ENCODE data around the gene CYGB.

DNA sequence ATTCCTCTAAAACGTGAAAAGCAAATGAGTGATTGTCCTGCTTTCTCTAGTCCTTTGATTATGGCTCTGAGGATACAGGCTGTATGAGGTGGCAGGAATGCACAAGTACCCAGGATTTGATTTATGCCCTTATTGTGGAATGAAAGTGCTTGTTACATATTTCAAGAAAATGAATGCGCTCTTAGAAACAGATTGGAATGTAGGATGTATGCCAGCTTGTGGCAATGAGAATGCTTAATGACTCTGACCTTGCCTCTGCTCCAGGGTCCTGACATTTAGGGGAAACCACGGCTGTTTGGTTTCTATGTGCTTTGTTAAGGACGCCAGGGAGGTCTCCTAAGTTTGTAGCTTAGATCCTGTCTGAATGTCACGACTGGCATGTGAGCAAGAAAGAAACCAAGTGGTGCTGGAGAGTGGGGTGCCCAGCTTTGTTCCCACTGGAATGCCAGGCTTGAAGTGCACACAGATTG lies 24.3 kb upstream of the CYGB start:
- TF ChIP-seq POLR2AphosphoS5 (IDR thresholded peaks at IDR 0.05; ENCODE audit: insufficient read depth in 1 of 2, low read depth in 1 of 2), result no peak
- no peak for TF ChIP-seq POLR2A (IDR thresholded peaks at IDR 0.05)
- TF ChIP-seq, protein P1, sequence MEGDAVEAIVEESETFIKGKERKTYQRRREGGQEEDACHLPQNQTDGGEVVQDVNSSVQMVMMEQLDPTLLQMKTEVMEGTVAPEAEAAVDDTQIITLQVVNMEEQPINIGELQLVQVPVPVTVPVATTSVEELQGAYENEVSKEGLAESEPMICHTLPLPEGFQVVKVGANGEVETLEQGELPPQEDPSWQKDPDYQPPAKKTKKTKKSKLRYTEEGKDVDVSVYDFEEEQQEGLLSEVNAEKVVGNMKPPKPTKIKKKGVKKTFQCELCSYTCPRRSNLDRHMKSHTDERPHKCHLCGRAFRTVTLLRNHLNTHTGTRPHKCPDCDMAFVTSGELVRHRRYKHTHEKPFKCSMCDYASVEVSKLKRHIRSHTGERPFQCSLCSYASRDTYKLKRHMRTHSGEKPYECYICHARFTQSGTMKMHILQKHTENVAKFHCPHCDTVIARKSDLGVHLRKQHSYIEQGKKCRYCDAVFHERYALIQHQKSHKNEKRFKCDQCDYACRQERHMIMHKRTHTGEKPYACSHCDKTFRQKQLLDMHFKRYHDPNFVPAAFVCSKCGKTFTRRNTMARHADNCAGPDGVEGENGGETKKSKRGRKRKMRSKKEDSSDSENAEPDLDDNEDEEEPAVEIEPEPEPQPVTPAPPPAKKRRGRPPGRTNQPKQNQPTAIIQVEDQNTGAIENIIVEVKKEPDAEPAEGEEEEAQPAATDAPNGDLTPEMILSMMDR (IDR thresholded peaks at IDR 0.05), result no peak

All from vagina (tissue), 2 donors.